K562 (cell line): ENCODE results near the gene STON2. TPM values are rescaled to one million over a fixed set of nuclear protein-coding genes. Genes with fewer than 3 reads are reported as not detected.

Source experiments
- ARNT ChIP-seq, 2 experiments: fragments of 450-650 bp; IDR thresholded peaks; 2 replicates each; pipeline ENCODE4 v1.6.1; 2016; ENCODE audit warnings: mild to moderate bottlenecking in 1 of 2
- CBX2 ChIP-seq: fragments of 200-600 bp; sonication (generic); IDR thresholded peaks from one replicate; pipeline ENCODE4 v1.6.1; 2012; ENCODE audit warnings: mild to moderate bottlenecking, low read length, inconsistent platforms; ENCODE audit not compliant: insufficient read depth, poor library complexity, severe bottlenecking
- CHD1 ChIP-seq: fragments of 200-600 bp; sonication (generic); IDR thresholded peaks from one replicate; pipeline ENCODE4 v1.6.1; 2012; ENCODE audit warnings: mild to moderate bottlenecking, moderate library complexity, low read length, inconsistent platforms
- CREM ChIP-seq: IDR thresholded peaks from 2 replicates; pipeline ENCODE4 v1.6.1; 2014; ENCODE audit warnings: antibody characterized with exemption, low read depth
- CTBP1 ChIP-seq: fragments of 450-650 bp; IDR thresholded peaks from 2 replicates; pipeline ENCODE4 v1.6.1; 2016; ENCODE audit warnings: borderline replicate concordance
- KAT7 ChIP-seq: sonication (generic); formaldehyde crosslinking; IDR thresholded peaks from 2 replicates; pipeline ENCODE4 v1.8.0; 2022; ENCODE audit warnings: missing genetic modification reagents, mild to moderate bottlenecking, borderline replicate concordance
- MAFK ChIP-seq: IDR thresholded peaks from 2 replicates; pipeline ENCODE4 v1.6.1; 2011; ENCODE audit warnings: low read length, improper control_type of control experiment
- MAZ ChIP-seq, 2 experiments: fragments of 450-650 bp in 1 of 2; sonication (generic) in 1 of 2; formaldehyde crosslinking; IDR thresholded peaks in 1 of 2; conservative IDR thresholded peaks in 1 of 2; 2 replicates each; pipeline versions ENCODE4 v1.4.0 to v1.5.0; 2020; ENCODE audit warnings: mild to moderate bottlenecking in 1 of 2, missing genetic modification reagents in 1 of 2
- MCM2 ChIP-seq: fragments of 450-650 bp; IDR thresholded peaks from 2 replicates; pipeline ENCODE4 v1.6.1; 2017; ENCODE audit warnings: low read depth, mild to moderate bottlenecking
- MEIS2 ChIP-seq: fragments of 450-650 bp; IDR thresholded peaks from 2 replicates; pipeline ENCODE4 v1.6.1; 2014; ENCODE audit warnings: mild to moderate bottlenecking; ENCODE audit not compliant: partially characterized antibody
- NFE2L1 ChIP-seq: fragments of 450-650 bp; IDR thresholded peaks from 2 replicates; pipeline ENCODE4 v1.6.1; 2016; ENCODE audit warnings: missing genetic modification characterization, low read depth, mild to moderate bottlenecking, missing compliant biosample characterization, moderate library complexity, borderline replicate concordance
- RAD21 ChIP-seq, 2 experiments: fragments of 250-450 bp in 1 of 2; fragments of 450-650 bp in 1 of 2; sonication (Bioruptor Pico) in 1 of 2; formaldehyde crosslinking in 1 of 2; IDR thresholded peaks in 1 of 2; conservative IDR thresholded peaks in 1 of 2; 2 replicates each; pipeline versions ENCODE4 v1.4.0 to v1.8.0; 2020 to 2022; ENCODE audit warnings: mild to moderate bottlenecking in 2 of 2, moderate library complexity in 1 of 2
- SAFB ChIP-seq: fragments of 200-400 bp; formaldehyde crosslinking; IDR thresholded peaks from 2 replicates; pipeline ENCODE4 v1.6.1; 2017; ENCODE audit warnings: low read depth, low read length, borderline replicate concordance
- SAFB2 ChIP-seq: fragments of 200-400 bp; formaldehyde crosslinking; IDR thresholded peaks from 2 replicates; pipeline ENCODE4 v1.6.1; 2018; ENCODE audit warnings: borderline replicate concordance, low read length, low read depth, moderate library complexity; ENCODE audit not compliant: severe bottlenecking
- SMAD1 ChIP-seq: fragments of 150-350 bp; IDR thresholded peaks from 2 replicates; pipeline ENCODE4 v1.6.1; 2014; ENCODE audit warnings: low read length, low read depth; ENCODE audit not compliant: partially characterized antibody
- SREBF2 ChIP-seq: sonication (generic); formaldehyde crosslinking; IDR thresholded peaks from 2 replicates; pipeline ENCODE4 v1.4.0; 2020; ENCODE audit warnings: mild to moderate bottlenecking, missing genetic modification reagents
- ZEB2 ChIP-seq: fragments of 450-650 bp; IDR thresholded peaks from 2 replicates; pipeline ENCODE4 v1.6.1; 2016
- ZNF184 ChIP-seq: sonication (generic); formaldehyde crosslinking; IDR thresholded peaks from 2 replicates; pipeline ENCODE4 v1.5.0; 2020; ENCODE audit warnings: missing genetic modification reagents
- ZNF316 ChIP-seq: fragments of 450-650 bp; IDR thresholded peaks from 2 replicates; pipeline ENCODE4 v1.6.1; 2016
- polyA plus RNA-seq, 8 experiments: library from polyadenylated mRNA; depleted of rRNA in 4 of 8; stranded (reverse) in 5 of 8; unstranded in 3 of 8; fragments of >200 nt; fragmentation: Nextera tagmentation in 2 of 8; fragmentation: Illumina TruSeq in 1 of 8; extraction: Ambion mirVana in 2 of 8; extraction: Trizol in 1 of 8; gene quantifications; 2 replicates each; pipeline versions ENCODE4 v1.2.1 to v1.2.3, GENCODE V29; 2011 to 2014; ENCODE audit warnings: inconsistent platforms in 1 of 8, missing spikeins in 1 of 8
- total RNA-seq, 7 experiments: library from RNA; depleted of rRNA in 6 of 7; stranded (reverse); fragments of >200 nt in 6 of 7; fragmentation: Illumina TruSeq in 2 of 7; extraction: Trizol in 2 of 7; gene quantifications; 2 replicates each; pipeline versions ENCODE4 v1.2.1 to v1.2.3, GENCODE V29; 2011 to 2021; ENCODE audit warnings: low replicate concordance in 1 of 7
- TF ChIP-seq, protein P1 (sequence below): fragments of 250-450 bp; sonication (Bioruptor Pico); IDR thresholded peaks from 2 replicates; pipeline ENCODE4 v1.9.0; 2021; ENCODE audit warnings: mild to moderate bottlenecking
- TF ChIP-seq, protein P2 (sequence below), 2 experiments: fragments of 450-650 bp; conservative IDR thresholded peaks; 2 replicates each; pipeline ENCODE4 v1.6.1; 2017; ENCODE audit warnings: mild to moderate bottlenecking in 2 of 2, moderate library complexity in 2 of 2

STON2 gene
- total and polyA plus RNA-seq, 9 of the 15 experiments (the other 6 are each of a cell fraction or from before 2014, with no cell fraction given) = 7.8 to 99.3 (median 53.5) TPM

DNA sequence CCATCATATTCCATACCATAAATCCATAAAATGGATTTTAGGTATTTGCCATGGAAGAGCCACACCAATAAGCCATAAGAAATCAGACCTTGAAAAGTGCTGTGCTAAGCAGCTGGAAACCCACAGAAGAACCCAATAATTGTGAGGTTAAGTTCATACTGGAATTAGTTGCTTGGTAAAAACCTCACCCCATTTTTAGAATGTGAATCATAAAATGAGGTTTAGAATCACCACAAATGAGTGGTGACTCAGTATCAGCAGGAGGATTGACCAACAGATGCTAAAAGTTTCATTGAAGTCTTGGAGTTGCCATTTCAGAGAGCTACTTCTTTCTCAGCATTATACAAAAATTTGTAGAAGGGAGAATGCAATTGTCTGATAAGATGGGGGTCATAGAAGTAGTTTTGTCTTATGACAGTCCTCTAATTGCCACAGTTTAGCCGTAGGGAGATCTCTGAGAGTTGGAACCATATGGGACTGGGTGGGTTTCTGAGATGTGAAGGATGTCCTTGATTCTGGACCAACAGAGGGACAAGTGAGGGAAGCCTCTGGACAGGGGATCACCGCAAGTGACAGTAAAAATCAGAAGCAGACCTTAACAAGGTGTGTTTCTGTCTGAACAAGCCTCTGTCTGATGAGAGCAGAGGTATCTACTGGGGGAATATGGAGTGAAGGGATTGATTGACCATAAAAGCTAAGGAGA, 1.4 kb upstream of the STON2 start (continued):
- TF ChIP-seq CTBP1 (no peak), MAFK (0 out of 2 replicates have a peak, but pooled peaks have one; percentile 33), CREM (no peak), SMAD1 (no peak), ZNF184 (no peak), SAFB2 (no peak), CHD1 (no peak), ZEB2 (0 out of 2 replicates have a peak, but pooled peaks have one; percentile 49), MEIS2 (no peak), ZNF316 (0 out of 2 replicates have a peak, but pooled peaks have one; percentile 16), SREBF2 (CRISPR knock-in tag) (no peak), MCM2 (no peak), NFE2L1 (tag) (no peak), KAT7 (CRISPR knock-in tag) (no peak), RAD21 (CRISPR knock-in tag; conservative IDR thresholded peaks at IDR 0.05 in 1 of 2, IDR thresholded peaks at IDR 0.05 in 1 of 2) (peak in 1 of 2 experiments; percentile 15; a peak in 1 of 4 replicates), CBX2 (no peak), SAFB (no peak), MAZ (CRISPR knock-in tag; conservative IDR thresholded peaks at IDR 0.05 in 1 of 2, IDR thresholded peaks at IDR 0.05 in 1 of 2) (0 out of 4 replicates have a peak, but pooled peaks of 1 of the 2 experiments have one; percentile 12), ARNT (IDR thresholded peaks at IDR 0.05) (0 out of 4 replicates have a peak, but pooled peaks of 1 of the 2 experiments have one; percentile 24)
- TF ChIP-seq, protein P1, sequence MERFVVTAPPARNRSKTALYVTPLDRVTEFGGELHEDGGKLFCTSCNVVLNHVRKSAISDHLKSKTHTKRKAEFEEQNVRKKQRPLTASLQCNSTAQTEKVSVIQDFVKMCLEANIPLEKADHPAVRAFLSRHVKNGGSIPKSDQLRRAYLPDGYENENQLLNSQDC = no peak
- TF ChIP-seq, protein P2, sequence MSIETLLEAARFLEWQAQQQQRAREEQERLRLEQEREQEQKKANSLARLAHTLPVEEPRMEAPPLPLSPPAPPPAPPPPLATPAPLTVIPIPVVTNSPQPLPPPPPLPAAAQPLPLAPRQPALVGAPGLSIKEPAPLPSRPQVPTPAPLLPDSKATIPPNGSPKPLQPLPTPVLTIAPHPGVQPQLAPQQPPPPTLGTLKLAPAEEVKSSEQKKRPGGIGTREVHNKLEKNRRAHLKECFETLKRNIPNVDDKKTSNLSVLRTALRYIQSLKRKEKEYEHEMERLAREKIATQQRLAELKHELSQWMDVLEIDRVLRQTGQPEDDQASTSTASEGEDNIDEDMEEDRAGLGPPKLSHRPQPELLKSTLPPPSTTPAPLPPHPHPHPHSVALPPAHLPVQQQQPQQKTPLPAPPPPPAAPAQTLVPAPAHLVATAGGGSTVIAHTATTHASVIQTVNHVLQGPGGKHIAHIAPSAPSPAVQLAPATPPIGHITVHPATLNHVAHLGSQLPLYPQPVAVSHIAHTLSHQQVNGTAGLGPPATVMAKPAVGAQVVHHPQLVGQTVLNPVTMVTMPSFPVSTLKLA (conservative IDR thresholded peaks at IDR 0.05) = no peak
